GM15510 (cell line): ENCODE results near the gene PRSS16.

Source experiments
- POLR2A ChIP-seq: IDR thresholded peaks from 3 replicates; pipeline ENCODE4 v1.6.1; 2011; ENCODE audit warnings: borderline replicate concordance; ENCODE audit not compliant: insufficient read length; ENCODE audit errors: extremely low read depth

PRSS16 gene

DNA sequence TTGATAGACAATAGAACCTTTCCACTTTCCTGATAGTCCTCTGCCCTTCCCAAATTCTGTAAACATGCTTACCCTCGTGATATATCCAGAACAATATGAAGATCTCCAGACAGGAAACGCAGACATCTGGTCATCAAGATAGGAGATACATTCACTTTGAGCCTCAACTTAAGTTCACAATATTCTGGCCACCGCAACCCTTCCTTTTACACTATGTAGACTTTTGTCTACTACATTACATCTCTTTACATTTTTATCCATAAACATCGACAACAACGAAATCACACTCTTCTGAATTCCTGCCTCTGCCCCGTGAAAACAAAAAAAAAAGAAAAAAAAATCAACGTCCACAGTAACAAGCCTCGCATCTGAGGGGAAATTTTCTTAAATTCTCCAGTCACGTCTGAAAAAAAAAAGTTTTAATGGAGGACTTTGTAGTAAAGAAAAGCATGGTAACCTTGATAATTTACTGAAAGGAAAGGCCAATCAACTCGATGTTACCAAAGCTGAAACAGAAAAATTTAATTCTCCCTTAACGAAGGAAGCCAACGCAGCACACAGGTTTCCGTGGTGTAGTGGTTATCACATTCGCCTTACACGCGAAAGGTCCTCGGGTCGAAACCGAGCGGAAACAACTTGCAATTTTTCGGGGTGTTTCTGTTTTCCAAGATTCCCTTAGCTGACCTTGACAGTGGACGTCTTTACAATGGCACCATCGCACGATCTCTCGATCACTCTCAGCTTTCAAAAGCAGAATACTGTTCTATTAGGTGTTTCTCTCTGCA, 42.8 kb downstream of the PRSS16 start:
- no peak for TF ChIP-seq POLR2A

DNA sequence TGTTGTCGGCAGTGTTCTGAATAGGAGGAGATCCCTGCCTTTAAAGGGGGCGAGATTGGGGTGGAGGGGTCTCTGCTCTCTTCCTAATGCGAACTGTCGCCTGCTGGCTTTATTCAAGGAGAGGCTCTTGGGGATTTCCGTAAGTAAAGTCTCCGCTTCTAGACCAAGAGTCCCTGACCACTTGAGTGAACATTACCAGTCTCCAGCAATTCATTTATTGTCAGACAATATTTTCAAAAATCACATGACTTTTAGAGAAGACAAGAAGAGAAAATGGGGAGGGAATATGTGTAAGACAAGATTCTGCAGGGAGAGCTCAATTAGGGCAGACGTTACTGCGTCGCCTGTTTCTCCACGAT, 43.3 kb downstream of the PRSS16 start:
- TF ChIP-seq POLR2A = no peak

DNA sequence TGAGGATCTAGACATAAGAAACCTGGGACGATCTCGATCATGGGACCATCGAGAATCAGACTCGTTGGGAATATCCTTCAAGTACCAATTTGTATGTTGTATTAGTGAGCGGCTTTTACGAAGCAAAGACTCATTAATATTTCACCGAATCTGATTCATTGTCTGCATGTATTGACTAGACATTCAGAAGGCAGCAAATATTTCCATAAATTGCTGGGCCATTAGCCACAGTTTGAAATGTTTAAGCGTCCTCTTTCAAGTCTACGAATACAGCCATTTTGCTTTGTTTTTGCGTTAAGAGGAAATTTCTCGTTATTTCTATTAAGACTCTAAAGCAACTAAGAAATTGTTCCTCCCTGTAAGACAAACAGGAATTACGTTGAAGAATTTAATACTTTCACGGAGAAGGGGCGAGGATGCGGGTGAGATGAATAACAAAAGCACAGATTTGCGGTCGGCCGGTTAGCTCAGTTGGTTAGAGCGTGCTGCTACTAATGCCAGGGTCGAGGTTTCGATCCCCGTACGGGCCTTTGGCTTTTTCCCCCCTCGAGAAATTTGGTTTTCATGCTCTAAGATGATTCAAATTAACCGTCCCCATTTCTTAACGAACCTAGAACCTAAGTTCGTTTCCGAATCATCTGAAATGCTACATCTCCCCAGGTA, 46.1 kb downstream of the PRSS16 start:
- no peak for TF ChIP-seq POLR2A

DNA sequence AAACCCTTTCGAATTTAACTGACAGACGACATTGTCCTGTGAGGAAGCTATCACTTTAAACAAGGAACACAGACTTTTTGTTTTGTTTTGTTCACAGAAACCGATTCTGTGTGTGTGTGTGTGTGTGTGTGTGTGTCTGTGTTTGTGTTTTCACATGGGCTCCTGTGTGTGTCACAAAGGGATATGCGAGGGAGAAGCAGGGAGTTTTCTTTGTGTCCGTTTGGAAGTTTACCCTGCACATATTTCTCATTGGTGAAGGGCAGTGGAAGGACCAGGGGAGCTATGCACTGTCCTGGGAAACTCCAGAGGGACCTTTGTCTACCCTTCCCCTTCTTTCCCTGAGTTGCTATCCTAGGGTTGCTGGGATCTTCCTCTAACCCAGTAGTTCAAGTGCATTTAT, 46.9 kb downstream of the PRSS16 start:
- no peak for TF ChIP-seq POLR2A

DNA sequence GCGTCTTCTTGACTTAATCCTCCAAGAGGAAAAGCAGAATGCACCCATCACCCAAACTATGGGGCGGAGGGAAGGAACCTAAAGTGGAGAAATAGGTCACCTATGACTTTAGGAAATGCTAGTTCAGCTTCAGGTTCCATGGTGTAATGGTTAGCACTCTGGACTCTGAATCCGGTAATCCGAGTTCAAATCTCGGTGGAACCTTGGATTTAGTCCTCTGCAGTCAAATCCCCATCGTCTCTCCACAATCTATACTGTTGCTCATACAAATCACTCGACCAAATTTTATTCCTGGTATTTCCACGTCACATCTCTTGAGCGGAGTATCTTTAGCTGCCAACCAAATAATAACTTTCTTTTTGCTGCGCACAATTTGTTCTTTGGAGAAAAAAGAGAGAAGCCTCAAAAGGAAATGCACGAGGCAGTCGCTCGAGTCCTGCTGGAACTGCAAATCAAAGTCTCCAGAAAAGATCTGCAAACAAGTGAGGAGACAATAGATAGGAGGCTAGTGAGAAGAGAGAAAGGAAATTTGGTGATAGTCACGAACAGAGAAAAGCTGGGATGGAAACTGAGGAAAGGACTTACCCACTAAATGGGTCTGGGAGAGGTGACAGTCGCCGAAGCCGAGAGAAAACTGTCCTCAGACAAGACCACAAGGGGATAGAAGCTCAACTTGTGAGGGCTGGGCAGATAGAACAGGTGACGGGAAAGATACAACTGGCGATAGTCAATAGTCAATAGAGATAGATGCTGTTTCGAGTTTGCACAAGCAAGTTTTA, 48.0 kb downstream of the PRSS16 start:
- TF ChIP-seq POLR2A = no peak

DNA sequence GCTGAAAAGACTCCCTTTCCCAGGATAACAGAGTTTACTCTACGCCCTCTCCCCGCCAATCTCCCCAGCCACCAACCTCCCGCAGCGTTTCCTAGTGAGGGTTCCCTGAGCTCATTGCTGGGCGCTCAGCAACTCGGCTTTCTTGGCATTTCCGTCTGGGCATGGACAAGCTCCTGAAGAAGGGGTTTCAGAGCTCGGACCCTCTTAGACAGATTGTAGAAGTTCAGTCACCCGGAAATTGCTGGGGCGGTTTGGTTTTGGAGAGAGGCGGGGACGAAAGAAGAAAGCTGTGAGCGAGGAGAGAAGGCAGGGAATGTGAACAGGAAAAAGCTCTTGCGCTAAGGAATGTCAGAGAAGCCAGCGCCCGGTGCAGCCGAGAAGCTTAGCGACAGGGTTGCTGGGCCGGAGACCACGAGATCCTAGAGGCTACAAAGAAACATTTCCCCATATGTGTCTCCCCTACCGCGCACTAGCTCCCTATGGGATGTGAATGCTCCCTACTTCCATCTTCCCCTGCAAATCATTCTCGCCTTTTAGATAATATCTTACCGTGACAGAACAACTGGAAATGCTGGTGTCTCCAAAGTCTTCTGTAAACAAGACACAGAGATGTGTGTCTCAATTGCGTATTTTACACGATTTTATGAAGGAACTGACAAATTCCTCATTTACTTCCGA, 48.7 kb downstream of the PRSS16 start:
- TF ChIP-seq POLR2A = no peak

DNA sequence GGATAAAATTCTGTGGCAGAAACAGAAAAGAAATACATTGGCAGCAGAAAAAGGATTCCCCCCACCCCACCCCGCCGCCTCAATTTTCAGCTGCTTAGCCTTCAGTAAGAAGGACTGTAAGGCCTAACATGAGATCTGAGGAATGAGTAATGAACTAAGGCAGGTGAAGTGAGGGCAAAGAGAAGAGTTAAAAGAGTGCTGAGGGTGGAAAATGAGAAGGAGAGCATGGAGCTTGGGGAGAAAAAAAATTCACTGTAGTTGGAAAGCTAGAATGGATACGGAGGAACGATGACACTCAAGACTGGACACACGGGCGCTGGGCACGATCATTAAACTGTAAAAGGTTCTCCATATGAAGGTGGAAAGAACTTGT, 50.0 kb downstream of the PRSS16 start:
- TF ChIP-seq POLR2A = no peak

DNA sequence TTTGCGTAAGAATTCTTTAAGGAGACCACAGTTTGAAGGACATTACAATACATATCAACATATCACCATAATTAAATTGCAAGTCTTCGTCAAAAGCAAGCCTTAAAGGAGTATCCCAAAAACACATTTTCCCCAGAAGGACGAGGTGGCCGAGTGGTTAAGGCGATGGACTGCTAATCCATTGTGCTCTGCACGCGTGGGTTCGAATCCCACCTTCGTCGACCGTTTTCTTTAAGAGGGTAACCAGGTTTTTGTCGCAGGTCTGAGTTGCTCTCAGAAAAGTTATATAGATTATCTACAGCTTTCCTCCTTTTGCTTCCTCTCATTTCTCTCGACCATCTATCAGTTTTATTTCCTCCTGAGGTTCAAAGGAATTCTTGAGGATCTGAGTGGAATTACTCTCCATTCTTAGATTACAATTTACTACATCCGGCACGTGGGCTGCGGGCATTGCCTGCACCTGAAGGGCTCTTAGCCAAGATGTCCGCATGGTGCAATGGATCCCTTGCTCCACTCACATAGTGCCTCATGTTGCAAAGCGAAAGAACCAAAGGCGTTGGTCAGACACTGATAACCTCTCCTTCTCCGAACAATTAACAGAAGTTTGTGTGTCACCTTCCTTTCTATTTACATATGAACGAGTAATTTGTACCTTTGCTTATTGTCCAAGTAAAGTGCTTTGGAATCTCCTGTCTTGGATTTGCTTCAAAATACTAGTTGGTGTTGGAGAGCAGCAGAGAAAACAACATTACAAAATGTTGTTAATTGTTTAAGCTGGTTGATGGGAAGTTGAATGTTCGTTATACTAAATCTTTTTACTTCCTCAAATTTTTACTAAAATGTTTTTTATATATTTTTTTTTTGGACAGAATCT, 50.6 kb downstream of the PRSS16 start:
- no peak for TF ChIP-seq POLR2A

DNA sequence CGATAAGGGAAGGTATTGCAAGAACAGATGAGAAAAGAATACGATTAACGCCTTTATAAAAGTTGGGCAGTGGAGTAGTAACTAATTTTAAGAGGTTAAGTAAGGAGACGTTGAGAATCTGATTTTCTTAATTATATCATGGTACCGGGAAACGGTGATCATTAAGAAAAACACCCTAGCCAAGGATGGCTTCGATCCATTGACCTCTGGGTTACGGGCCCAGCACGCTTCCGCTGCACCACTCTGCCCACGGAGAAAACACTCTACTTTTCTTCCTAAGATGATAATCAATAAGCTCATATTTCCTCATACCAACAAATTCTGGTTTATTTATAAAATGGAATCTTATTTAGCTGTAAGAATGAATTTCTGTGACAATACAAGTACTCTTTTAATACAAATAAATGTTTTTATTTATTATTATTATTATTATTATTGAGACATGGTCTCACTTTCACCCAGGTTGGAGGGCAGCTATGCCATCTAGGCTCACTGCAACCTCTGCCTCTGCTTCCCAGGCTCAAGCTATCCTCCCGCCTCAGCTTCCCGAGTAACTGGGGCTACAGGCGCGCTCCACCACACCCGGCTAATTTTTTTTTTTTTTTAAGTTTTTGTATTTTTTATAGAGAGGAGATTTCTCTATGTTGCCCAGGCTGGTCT, 56.2 kb downstream of the PRSS16 start:
- TF ChIP-seq POLR2A = no peak
